Muscle layer of duodenum (tissue), 2 donors: ENCODE data around the gene EPHA5.

Experiments
- H3K27ac ChIP-seq: one replicate; pipeline ENCODE4 v1.7.0; 2013; ENCODE audit warnings: mild to moderate bottlenecking, low read length
- H3K27me3 ChIP-seq: one replicate; pipeline ENCODE4 v1.7.0; 2013; ENCODE audit warnings: low read depth, mild to moderate bottlenecking, control low read depth, low read length
- H3K36me3 ChIP-seq, 2 donors: one replicate each; pipeline ENCODE4 v1.7.0; 2013; ENCODE audit warnings: low read length in 2 of 2, control low read depth in 1 of 2, mild to moderate bottlenecking in 1 of 2; ENCODE audit not compliant: insufficient read depth in 2 of 2, control insufficient read depth in 1 of 2
- H3K4me1 ChIP-seq, 2 donors: one replicate each; pipeline ENCODE4 v1.7.0; 2013; ENCODE audit warnings: low read length in 2 of 2, mild to moderate bottlenecking in 2 of 2, control low read depth in 1 of 2, moderate library complexity in 1 of 2; ENCODE audit not compliant: insufficient read depth in 2 of 2, control insufficient read depth in 1 of 2
- H3K4me3 ChIP-seq, 2 donors: one replicate each; pipeline ENCODE4 v1.7.0; 2013; ENCODE audit warnings: low read length in 2 of 2, low read depth in 1 of 2, mild to moderate bottlenecking in 1 of 2
- H3K9me3 ChIP-seq, 2 donors: one replicate each; pipeline ENCODE4 v1.7.0; 2013; ENCODE audit warnings: low read length in 2 of 2, control low read depth in 1 of 2, mild to moderate bottlenecking in 1 of 2; ENCODE audit not compliant: control insufficient read depth in 1 of 2
- donor health status: healthy.

Gene EPHA5

DNA sequence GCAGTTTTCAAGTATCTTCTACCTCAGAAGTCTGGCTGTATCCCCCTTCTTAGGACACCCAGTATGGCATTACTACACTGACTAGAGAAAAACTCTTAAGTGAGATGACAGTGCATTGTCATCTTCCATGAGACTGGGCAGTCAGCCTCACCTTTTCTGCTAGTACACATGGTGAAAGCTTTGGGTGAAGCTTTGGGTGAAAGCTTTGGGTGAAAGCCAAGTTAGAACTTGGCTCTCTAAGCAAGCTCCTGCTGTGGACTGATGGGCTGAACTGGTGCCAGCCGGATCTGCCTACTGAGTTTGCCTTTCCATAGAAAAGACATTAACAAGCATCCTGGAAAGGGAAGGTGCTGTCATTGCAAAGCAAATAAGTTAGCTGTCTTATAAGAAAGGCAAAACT lies 8.8 kb downstream of the EPHA5 start:
- no peaks in the 10 kb centered on the region for H3K27me3 ChIP-seq
- no peak overlapping the region for H3K27ac ChIP-seq
- no peaks in the 10 kb centered on the region for H3K4me1 ChIP-seq
- no peaks in the 10 kb centered on the region for H3K36me3 ChIP-seq
- H3K4me3 ChIP-seq: no peak overlapping the region
- H3K9me3 ChIP-seq: no peaks in the 10 kb centered on the region

- Histone ChIP-seq H3K27ac (no peak overlapping the region), H3K27me3 (no peaks in the 10 kb centered on the region), H3K4me3 (no peak overlapping the region)
Observed at GRCh38 chr4:65658117-65658516, 12.2 kb downstream of the EPHA5 start.

GRCh38 chr4:65656008-65656407 lies 14.3 kb downstream of the EPHA5 start:
- no peaks in the 10 kb centered on the region for H3K27me3 ChIP-seq
- no peak overlapping the region for H3K4me3 ChIP-seq
- H3K4me1 ChIP-seq: no peaks in the 10 kb centered on the region
- H3K9me3 ChIP-seq: no peaks in the 10 kb centered on the region
- no peak overlapping the region for H3K27ac ChIP-seq
- H3K36me3 ChIP-seq: no peaks in the 10 kb centered on the region

More at GRCh38 chr4:65658117-65658516, 12.2 kb downstream of the EPHA5 start:
- Histone ChIP-seq H3K36me3 (no peaks in the 10 kb centered on the region), H3K4me1 (no peaks in the 10 kb centered on the region), H3K9me3 (no peaks in the 10 kb centered on the region)

DNA sequence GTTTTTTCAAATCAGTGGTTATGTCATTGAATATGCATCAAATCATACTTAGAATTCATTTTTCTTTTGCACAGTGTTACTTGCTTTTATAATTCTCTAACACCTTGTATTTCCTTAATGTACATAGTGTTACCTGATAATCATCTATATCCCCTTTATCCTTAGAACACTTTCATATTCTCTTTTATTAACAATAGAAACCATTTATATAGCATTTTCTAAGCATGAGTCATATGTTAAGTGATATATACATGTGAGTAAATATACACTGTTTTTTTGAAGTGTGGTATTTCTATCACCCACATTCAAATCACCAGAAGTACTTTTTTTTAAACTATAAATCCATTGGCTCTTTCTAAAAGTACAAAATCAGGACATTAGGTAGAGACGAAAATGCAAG lies 15.3 kb downstream of the EPHA5 start:
- Histone ChIP-seq H3K4me3 (no peak overlapping the region), H3K27ac (no peak overlapping the region), H3K4me1 (no peaks in the 10 kb centered on the region), H3K9me3 (no peaks in the 10 kb centered on the region), H3K36me3 (no peaks in the 10 kb centered on the region), H3K27me3 (no peaks in the 10 kb centered on the region)

GRCh38 chr4:65653740-65654361 lies 16.4 kb downstream of the EPHA5 start:
- Histone ChIP-seq H3K4me3 (no peak overlapping the region), H3K27ac (no peak overlapping the region), H3K9me3 (no peaks in the 10 kb centered on the region), H3K27me3 (no peaks in the 10 kb centered on the region), H3K4me1 (no peaks in the 10 kb centered on the region), H3K36me3 (no peaks in the 10 kb centered on the region)

- Histone ChIP-seq H3K27ac (no peak overlapping the region), H3K4me1 (no peaks in the 10 kb centered on the region), H3K9me3 (no peaks in the 10 kb centered on the region), H3K4me3 (no peak overlapping the region), H3K27me3 (no peaks in the 10 kb centered on the region), H3K36me3 (no peaks in the 10 kb centered on the region)
Observed at GRCh38 chr4:65651751-65652150, 18.5 kb downstream of the EPHA5 start.

- Histone ChIP-seq H3K27me3 (no peaks in the 10 kb centered on the region), H3K9me3 (no peaks in the 10 kb centered on the region), H3K27ac (no peak overlapping the region), H3K4me1 (no peaks in the 10 kb centered on the region), H3K36me3 (no peaks in the 10 kb centered on the region), H3K4me3 (no peak overlapping the region)
Observed at GRCh38 chr4:65651031-65651430, 19.3 kb downstream of the EPHA5 start.

- Histone ChIP-seq H3K4me3 (no peak overlapping the region), H3K36me3 (no peaks in the 10 kb centered on the region), H3K4me1 (no peaks in the 10 kb centered on the region), H3K27me3 (no peaks in the 10 kb centered on the region), H3K9me3 (no peaks in the 10 kb centered on the region), H3K27ac (no peak overlapping the region)
Observed at GRCh38 chr4:65646136-65646535, 24.2 kb downstream of the EPHA5 start.

GRCh38 chr4:65645185-65645584 lies 25.1 kb downstream of the EPHA5 start:
- Histone ChIP-seq H3K4me1 (no peaks in the 10 kb centered on the region), H3K9me3 (no peaks in the 10 kb centered on the region), H3K4me3 (no peak overlapping the region), H3K27ac (no peak overlapping the region), H3K36me3 (no peaks in the 10 kb centered on the region), H3K27me3 (no peaks in the 10 kb centered on the region)

- Histone ChIP-seq H3K27me3 (no peaks in the 10 kb centered on the region), H3K4me1 (no peaks in the 10 kb centered on the region), H3K36me3 (no peaks in the 10 kb centered on the region), H3K4me3 (no peak overlapping the region), H3K9me3 (no peaks in the 10 kb centered on the region), H3K27ac (no peak overlapping the region)
Observed at GRCh38 chr4:65635051-65635821, 35.1 kb downstream of the EPHA5 start.

GRCh38 chr4:65624651-65625050 lies 45.6 kb downstream of the EPHA5 start:
- Histone ChIP-seq H3K4me1 (no peaks in the 10 kb centered on the region), H3K27me3 (no peaks in the 10 kb centered on the region), H3K9me3 (no peaks in the 10 kb centered on the region), H3K4me3 (no peak overlapping the region), H3K36me3 (no peaks in the 10 kb centered on the region), H3K27ac (no peak overlapping the region)

DNA sequence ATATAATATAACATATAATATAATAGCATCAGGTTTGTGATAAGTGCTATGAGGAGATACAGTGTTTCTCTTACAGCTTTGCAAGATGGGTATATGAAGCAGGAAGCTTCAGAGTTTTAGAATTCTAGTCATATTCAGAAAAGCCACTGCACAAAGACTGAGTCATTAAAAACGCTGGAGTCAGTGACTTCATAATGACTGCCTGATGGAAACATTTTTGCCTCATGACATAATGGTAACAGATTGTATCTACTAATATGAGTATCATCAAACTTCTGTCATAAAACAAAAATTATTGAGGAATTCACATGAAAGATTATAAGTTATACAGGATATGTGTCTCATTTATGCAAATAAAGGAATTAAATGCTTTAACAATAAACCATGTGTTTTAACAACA lies 46.8 kb downstream of the EPHA5 start:
- Histone ChIP-seq H3K36me3 (no peaks in the 10 kb centered on the region), H3K4me3 (no peak overlapping the region), H3K27ac (no peak overlapping the region), H3K4me1 (no peaks in the 10 kb centered on the region), H3K27me3 (no peaks in the 10 kb centered on the region), H3K9me3 (no peaks in the 10 kb centered on the region)
